NCI-H460 (cell line): ENCODE data around the gene SEL1L3. TPM values are rescaled to one million over a fixed set of nuclear protein-coding genes. Genes with fewer than 3 reads are reported as not detected.

Experiments
- DNase-seq: peaks from one replicate; pipeline ENCODE4 v3.0.0-alpha.2; 2016; ENCODE audit warnings: low read depth; ENCODE audit errors: extremely low read depth
- total RNA-seq: library from RNA; depleted of rRNA; stranded (reverse); fragments of >200 nt; shearing (Covaris generic); gene quantifications from 2 replicates; pipeline ENCODE4 v1.2.3, GENCODE V29; 2014

Gene SEL1L3
- total RNA-seq, 1 experiment from 2014 or later = 95.3 TPM

DNA sequence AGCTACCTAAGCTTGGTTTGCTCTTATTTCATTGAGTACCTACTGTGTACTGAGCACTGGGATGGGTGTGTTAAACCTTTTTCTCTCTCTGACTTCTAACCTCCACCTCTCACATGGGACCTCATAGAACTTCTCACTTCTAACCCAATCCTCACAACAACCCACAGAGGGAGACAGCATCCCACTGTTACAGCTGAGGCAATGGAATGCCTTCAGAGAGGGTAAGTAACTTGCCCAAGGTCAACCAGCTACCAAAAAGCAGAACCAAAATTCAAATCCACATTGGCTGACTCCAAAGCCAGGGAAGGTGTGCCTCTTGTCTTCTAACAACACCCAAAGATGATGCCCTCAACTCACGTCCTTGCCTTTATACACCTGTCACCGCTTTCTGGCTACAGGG is 5.4 kb downstream of the SEL1L3 start:
- no peak for DNase-seq

DNA sequence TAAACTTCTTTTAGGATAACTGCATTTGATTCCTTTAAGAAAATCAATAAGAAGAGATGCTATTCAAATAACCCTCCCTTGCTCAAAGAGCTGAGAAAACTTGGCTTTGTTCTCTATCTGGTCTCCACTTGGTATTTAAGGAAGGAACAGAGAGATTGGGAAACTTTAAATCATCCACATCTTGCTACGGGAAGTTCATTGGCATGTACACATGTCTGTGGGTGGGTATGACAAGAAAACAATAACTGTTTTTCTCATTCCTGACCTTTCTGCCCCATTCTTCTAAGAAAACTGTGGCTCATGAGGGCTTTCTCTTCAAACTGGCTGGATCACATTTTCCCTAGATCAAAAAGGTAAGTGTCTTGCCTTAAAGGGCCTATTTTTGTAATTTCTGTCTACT is 6.0 kb downstream of the SEL1L3 start:
- DNase-seq = no peak

DNA sequence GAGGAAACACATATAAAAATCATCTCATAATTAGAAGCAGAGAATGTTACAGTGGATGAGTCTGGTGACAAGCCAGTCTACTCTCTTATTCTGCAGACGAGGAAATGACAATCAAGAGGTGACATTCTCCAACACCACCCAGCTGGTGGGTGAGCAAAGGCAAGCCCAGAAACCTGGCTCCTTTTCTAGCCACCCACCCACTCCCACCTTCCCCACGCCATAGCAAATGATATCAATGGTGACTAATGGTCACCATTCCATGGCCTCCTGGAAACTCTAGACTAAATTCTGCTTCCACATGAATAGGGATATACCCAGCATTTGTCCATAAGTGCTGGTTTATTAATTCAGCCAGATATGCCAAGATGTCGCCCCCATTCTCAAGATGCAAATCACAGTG is 10.7 kb downstream of the SEL1L3 start:
- DNase-seq = no peak

DNA sequence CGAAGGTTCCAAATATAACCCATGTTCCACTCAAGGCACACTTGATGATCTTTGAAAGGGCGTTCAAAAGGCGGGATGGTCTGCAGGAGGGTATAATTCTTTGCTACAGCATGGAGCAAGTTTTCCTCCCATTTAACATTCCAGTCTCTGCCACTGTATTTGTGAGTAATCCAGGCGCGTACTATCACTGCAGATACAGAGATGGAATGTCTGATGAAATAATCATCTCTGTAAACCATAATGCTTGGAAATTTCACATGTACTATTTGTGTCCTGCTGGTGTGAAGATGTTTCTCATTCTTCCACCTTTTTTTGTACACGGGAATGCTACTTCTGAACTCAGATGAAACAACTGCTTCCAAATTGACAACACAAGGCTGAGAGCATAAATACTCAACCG is 15.5 kb downstream of the SEL1L3 start:
- no peak for DNase-seq

DNA sequence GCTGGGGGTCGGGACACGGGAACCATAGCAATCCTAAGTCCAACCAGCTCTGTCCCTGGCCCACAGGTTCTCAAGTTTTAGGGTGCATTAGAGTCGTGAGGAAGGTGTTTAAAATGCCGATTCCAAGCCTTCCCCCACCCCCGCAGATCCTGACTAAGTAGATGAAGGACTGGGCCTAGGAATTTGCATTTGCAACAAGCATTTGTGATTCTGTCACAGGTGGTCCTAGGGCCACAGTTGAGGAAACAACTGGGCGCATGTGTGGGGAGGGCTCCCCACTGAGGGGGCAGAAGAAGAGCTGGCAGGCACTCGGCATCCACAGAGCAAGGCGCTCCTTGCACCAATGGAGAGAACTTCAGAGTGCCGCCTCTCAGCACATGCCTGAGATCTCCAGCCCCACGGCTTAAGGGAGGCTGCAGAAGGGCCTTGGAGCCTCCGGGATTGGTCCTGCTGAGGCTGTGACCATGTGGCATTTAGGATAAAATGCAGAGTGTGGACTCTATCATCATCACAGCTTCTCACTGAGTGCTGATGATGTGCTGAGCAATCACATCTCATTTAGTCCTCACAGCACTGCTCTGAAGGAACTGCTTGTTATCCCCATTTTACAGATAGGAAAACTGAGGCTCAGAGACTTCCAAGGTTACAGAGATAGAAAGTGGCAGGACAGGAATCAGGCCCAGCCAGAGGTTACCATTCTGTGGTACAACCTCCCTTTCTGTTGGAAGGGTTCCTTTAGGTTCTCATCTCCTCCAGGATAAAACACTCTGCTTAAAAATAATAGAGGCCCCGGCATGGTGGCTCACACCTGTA is 16.7 kb downstream of the SEL1L3 start:
- no peak for DNase-seq

DNA sequence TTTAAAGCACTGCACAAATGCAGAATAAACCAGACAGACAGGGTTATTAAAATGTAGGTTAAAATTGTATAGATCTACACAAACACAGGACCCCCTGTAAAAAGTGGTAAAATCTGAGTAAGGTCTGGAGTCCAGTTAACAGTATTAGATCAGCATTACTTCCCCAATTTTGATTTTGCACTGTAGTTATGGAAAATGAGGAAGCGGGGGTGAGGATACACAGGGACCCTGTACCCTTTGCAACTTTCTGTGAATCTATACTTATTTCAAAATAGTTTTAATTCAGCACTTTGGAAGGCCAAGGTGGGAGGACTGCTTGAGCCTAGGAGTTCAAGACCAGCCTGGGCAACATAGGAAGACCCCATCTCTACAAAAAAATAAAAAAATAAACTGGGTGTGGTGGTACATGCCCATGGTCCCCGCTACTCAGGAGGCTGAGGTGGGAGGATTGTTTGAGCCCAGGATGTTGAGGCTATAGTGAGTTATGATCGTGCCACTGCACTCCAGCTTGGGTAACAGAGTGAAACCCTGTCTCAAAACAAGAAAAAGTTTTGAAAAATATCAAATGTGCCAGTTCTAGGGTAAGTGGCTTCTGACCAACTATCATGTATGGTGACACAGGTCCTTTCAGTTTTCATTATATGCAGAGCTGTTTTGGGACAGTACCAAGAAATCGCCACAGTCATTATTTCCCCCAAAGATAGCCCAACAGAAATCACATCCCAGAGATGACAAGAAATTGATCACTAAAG is 17.7 kb downstream of the SEL1L3 start:
- DNase-seq = no peak

DNA sequence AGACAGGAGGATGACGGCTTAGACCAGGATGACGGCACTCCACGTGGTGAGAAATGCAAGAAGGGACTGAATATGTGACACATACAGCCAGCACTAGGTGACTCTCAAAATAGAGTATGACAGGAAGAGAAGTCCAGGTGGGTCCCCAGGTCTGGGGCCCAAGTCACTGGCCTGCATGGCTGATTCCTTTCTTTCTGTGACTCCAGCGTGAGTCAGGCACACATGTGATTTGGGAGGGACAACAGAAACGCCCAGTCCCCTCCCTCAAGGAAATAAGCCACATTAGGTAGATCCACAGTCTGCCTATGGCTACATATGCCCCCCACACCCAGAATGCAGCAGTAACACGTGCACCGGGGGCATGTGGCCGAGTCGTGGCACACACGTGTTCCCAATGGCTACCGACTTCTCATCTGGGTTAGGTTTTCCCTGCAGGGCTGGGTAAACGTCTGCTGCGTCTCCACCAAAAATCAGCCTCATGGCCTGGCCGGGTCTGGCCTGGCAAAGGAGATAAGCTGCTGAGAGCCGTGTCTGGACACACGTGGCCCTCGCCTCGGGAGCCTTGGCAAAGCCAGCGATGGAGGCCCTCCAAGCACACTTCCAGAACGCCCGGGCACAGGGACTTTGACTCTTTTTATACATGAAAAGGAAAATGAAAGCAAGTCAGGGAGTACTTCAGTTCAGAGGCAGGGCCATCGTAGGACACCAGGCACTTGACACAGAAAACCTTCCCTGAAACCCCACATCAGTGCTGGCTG is 19.3 kb downstream of the SEL1L3 start:
- DNase-seq = no peak

DNA sequence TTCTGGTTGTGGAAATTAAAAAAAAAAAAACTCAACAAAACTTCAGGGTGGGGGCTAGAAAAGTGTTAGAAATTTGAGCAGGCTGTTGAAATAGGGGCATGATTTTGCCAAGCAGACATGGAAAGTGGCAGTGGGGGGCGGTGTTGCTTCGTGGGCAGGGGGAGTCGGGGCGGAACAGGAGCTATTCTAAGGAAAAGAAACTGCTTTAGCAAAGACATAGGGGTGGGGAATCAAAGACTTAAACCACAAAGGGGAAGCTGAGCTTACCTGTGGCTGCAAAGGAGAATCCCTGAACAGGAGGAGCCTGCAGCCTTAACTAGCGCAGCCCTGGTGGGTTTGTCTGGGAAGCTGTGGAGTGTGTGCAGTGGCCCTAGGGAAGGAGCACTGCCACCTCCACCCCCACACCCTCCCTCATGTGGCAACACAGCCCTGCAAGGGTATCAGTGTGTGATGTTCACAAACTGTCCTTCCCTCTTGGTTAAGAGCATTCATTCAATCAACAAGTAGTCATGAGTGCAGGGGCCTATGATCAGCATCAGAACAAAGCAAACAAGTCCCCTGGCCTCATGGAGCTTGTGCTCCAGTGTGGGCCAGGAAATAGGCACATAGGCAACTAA is 20.5 kb downstream of the SEL1L3 start:
- no peak for DNase-seq

DNA sequence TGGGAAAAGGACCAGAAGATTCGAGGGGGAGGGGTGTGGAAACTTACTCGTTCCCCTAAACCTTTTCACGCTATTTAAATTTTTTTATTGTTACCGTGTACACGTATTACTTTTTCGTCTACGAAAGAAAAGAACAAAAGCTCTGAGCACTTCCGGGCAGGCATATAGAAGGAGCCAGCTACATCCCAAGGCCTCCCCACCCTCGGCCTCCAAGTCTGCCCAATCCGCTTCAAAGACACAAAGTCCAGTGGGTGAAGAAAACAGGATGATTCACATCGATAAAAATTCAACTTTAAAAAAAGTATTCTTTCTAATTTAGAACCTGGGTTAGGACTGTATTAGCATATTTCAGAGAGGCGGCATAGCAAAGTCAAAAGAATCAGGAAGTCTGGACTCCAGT is 23.1 kb downstream of the SEL1L3 start:
- no peak for DNase-seq

DNA sequence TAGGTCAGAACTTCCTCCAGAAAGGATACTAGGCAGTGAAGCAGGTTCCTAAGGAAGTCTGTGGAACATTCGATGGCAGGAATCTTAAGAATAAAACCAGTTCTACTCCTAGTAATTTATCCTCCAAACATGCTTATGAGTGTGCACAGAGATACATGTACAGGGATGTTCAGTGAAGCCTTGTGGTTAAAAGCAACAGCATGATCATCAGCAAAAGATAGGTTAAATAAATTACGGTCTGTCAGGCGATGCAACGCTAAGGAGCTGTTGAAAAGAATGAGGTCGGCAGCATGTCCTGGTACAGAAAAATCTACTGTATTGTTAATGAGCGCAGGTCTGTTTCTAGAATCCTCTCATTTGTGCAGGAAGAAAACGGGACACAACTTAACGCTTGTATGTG is 23.6 kb downstream of the SEL1L3 start:
- DNase-seq = no peak

DNA sequence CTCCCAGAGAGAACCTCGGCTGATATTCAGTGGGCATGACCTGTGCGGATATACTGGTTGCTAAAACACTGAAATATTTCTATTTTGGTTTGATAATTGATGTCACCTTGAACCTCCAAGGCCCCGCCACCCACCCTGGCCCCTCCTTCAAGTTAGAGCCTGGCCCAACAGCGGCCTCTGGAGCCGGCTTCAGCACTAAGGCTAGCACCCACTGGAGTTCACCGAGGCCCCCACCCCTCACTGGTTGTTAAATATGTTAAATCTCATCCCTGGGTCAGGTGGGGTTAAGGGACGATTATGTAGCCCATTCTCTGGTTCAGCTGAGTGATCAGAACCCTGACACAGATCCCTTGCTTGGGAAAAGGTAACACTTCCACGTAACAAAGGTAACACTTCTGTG is 24.3 kb downstream of the SEL1L3 start:
- no peak for DNase-seq

DNA sequence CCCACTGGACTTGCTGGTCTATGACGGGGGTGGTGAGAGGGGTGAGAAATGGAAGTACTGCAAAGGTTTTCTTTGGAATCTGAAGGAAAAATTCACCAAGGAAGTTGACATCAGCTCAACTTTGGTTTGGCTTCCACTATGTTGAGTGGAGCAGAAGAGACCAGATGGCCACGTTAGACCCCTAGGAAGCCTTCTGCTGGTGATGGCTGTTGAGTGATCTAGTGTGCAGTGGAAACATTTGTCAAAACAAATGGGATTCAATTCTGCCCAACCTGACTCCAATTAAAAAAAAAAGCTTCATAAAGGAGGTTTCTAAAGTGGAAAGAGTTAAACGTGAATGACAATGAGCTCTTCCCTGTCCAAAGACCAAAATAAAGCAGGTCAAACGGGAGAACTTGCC is 25.7 kb downstream of the SEL1L3 start:
- no peak for DNase-seq

DNA sequence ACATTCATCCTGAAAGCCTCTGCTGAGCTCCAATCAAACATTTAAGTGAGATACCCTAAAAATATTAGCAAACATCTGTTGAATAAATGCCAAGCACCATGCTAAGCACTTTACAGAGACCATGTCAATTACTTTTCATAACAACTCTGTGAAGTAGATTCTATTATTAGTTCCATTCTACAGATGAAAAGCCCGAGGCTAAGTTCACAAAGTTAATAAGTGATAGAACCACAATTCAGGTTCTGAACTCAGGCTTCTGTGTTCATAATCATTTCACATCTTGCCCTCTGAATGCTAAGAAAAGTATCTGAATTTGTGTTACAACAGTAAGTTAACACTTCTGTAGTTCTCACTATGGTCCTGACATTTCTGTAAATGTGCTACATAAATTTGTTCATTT is 27.4 kb downstream of the SEL1L3 start:
- no peak for DNase-seq

DNA sequence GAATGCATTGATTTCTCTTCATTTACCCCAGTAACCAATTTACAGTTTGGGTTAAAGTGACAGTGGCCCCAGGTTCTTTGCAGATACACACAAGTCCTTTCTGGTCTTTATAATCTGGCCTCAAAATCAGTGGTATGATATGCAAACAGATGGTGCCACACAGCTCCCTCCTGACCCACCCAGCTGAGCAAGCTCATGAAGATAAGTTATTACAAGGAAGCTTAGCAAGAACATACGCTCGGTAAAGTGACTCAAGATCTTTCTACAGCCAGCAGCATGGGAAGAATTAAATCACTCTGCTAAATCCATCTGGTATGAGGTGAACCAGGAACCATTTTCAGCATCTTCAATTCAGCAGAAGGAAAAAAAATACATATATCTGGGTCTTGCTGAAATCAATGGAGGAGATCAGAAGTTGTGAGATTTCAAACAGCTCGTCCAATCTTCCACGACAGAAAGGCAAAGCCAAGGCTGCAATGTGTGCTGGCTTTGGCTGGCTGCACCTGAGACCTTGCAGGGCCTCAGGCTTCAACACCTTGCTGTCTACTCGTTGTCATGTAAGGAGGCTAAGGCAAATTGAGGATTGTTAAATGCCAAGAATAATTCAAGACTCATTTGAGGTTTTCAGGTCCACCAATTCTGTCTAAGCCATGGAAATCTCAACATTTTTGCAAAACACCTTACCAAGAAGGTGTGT is 28.2 kb downstream of the SEL1L3 start:
- no peak for DNase-seq

DNA sequence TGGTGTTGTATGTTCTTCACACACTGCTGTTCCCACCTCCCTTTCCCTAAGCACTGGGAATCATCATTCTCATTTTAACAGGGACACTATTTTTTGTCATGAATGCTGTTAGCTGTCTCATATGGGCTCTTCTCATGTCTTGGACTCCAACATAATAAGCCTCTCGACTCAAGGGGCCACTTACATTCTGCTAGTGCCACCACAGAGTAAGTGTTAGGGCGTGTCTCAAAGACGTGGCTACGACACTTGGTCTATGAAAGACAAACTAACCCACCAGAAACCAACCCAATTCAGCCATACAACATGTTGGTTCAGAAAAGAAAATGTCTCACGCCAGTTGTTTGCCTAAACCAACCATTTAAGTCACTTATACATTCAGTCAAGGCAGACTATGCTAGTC is 32.2 kb downstream of the SEL1L3 start:
- no peak for DNase-seq

DNA sequence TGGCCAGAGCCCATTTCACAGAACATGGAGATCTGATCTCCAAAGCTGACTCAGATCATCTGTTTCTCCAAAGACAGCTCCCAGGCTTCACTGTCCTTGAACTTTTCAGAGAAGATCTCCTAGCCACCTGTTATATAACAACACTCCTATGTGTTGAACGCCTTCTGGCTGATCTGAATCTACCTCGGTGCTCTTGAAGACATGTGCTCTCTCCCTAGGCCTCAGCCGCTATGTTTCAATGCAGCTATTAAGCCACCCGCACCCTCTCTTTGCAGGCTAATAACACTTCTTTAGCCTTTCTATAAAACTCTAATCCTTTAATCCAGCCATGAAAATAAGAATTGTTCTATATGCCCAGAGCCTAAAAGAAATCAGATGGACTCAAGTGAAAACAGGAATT is 34.9 kb downstream of the SEL1L3 start:
- no peak for DNase-seq

DNA sequence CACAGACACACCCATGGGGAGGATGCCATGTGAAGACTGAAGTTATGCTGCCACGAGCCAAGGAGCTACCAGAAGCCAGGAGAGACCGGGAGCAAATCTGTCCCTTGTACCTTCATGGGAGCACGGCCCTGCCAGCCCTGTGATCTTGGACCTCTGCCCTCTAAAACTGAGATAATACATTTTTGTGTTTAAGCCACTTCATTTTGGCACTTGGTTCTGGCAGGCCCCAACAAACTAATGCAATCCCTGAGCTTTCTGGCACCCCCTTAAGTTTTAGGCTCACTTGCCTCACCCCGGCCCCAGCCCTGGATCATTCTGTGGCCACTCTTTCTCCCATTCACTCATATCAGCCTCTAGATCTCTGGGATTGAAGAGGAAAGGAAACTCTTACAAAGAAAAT is 35.4 kb downstream of the SEL1L3 start:
- no peak for DNase-seq

DNA sequence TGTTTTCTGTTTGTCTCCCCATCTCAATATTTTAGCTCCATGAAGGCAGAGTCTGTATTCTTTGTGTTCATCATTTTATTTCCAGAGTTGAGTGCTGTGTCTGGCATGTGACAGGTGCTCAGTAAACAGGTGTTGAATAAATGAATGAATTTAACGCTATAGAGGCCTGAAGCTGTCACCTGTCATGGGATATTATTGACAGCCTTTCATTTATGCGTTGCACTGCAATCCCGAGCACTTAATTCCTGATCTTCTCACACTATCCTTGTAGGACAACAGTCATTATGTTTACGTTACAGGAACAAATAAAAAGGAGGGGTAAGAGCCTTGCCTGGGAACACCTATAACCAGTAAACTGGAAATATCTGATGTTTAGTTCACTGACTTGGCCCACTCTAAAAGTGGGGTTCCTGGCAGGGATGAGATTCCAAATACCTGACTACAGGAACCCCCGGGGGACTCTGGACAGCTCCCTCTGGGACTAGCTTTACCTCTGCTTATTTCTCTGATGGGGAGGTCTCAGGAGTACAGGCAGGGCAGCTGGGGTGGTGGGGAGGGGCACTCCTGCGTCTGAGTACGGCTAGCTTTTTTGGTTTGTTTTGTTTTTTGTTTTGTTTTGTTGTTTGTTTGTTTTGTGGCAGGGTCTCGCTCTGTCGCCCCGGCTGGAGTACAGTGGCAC is 36.6 kb downstream of the SEL1L3 start:
- DNase-seq = no peak

DNA sequence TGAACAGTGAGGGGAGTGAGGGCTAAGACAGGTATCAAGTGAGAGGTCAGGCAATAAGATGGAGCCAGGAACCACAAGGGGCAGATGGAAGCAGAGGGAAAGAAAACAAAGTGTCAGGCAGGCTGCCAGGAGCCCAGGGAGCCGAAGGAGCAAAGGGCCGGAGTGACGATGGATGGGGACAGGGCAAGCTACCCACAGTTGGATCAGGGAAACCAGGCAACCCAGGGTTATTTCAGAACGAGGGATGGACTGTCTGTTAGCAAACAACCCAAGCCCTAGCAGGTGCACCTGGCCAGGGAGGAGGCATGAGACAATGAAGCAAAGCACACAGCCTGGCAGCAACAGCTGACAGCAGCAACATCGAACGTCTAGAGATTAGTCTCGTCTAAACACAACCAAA is 39.2 kb downstream of the SEL1L3 start:
- no peak for DNase-seq

DNA sequence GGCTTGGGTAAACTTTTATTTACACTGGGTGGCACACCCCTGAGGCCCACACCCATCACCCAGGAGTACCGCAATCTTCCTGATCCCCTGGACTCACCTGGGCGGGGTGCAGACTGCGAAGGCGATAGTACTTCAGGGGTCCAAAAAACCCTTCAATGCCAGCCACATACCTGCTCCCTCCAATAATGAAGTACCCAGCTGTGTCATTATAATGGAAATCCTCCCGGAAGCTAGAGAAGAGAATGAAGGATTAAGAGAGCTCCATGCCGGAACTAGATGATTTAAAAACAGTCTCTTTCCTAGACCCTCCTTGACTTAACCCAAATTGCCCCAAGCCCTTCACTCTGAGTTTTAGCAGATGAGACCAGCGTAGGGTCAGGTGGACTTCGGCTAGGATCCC is 40.9 kb downstream of the SEL1L3 start:
- DNase-seq = no peak
